GM18498 (cell line): ENCODE measurements around the gene TGFA.

Experiments used
- ATAC-seq: cut with Tn5 transposase; IDR thresholded peaks from one replicate; pipeline ENCODE4 v1.9.1; 2021; ENCODE audit warnings: mild to moderate bottlenecking, moderate library complexity; ENCODE audit not compliant: unreplicated experiment

The TGFA gene

GRCh38 chr2:70425682-70426301 lies 127.8 kb downstream of the TGFA start:
- no peak for ATAC-seq

GRCh38 chr2:70420740-70421139 lies 132.9 kb downstream of the TGFA start:
- no peak for ATAC-seq

GRCh38 chr2:70420143-70420542 lies 133.5 kb downstream of the TGFA start:
- no peak for ATAC-seq

DNA sequence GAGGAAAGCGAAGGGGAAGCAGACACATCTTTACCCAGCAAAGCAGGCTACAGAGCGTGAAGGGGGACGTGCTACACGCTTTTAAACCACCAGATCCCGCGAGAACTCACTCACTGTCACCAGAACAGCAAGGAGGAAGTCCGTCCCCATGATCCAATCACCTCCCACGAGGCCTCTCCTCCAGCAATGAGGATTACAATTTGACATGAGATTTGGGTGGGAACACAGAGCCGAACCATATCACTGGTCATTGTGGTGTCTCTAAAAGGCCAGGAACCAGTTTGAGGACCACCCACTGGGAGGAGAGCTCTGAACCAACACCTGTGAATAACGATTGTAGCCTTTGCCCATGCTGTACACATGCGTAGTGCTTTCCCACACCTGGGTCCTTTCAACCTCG lies 135.1 kb downstream of the TGFA start:
- no peak for ATAC-seq

GRCh38 chr2:70417011-70417410 lies 136.6 kb downstream of the TGFA start:
- ATAC-seq = no peak

GRCh38 chr2:70412294-70413070 lies 141.1 kb downstream of the TGFA start:
- ATAC-seq = no peak

DNA sequence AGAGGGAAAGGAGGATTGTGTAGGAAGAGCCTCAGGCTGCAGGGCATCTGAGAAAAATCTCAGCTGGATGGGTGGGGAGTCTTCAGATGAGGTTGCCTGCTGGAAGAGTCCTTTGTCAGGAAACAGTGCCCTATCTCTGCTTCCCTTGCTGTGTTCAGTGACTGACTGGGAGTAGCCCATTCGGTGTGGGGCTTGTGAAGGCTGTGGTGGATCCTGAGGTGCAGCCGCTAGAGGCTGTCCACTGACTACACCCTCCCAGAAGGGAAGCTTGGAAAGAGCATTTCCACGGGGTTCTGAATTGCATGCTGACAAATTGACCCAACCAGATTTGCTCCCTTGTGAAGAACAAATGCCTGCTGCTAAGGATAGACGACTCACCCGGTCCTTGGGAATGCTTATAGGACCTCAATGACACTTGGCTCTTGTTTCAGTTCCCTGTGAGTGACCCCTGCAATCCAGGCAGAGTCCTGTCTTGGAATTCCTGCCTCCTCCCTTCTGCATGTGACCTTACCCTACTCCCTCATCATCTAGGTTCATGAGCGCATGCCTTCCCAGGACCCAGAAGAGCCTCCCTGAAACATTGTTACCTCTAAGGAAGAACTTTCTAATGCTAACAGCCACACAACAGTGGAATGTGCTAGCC lies 142.0 kb downstream of the TGFA start:
- no peak for ATAC-seq

DNA sequence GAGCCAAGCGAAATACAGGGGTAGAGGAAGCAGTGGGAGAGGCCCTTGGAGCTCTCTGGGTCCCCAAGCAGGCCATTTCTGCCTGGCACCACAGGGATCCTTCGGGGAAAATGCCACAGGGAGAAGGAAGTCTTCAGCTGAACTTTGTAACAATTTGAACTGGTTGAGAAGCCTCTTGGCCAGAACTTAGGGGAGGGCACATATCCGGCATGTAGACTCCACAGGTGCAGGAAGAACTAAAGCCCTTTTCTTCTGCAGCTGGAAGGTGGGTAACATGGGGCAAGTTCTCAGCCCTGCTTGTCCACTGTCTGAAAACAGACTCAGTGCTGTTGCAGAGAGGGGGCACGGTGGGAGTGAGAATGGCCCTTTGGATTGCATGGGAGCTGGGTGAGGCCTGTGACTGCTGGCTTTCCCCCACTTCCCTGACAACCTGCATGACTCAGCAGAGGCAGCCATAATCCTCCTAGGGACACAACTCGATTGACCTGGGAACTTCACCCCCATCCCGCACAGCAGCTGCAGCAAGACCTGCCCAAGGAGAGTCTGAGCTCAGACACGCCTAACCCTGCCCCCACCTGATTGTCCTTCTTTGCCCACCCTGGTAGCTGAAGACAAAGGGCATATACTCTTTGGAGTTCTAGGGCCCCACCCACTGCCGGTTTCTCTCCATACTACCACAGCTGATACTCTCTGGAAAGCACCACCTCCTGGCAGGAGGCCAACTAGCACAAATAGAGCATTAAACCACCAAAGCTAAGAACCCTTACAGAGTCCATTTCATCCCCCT lies 150.2 kb downstream of the TGFA start:
- ATAC-seq = no peak

- no peak for ATAC-seq
These were observed 153.1 kb downstream of the TGFA start for GRCh38 chr2:70400539-70400938.

GRCh38 chr2:70399046-70399445 lies 154.6 kb downstream of the TGFA start:
- no peak for ATAC-seq
